SIG-M5 treated with dmso at 0.1 percent for 504 hours (cell line): Measurements from ENCODE around the gene DIPK1A.
"Not testable (repeated sequence)": the region's sequence is repeated elsewhere in the genome, so short reads cannot be mapped to it uniquely, and the experiment has no call there.

Source experiments
- DNase-seq: peaks from one replicate; lab custom pipeline; 2025; ENCODE audit not compliant: unreplicated experiment; lab: John Stamatoyannopoulos, UW

DIPK1A gene

DNA sequence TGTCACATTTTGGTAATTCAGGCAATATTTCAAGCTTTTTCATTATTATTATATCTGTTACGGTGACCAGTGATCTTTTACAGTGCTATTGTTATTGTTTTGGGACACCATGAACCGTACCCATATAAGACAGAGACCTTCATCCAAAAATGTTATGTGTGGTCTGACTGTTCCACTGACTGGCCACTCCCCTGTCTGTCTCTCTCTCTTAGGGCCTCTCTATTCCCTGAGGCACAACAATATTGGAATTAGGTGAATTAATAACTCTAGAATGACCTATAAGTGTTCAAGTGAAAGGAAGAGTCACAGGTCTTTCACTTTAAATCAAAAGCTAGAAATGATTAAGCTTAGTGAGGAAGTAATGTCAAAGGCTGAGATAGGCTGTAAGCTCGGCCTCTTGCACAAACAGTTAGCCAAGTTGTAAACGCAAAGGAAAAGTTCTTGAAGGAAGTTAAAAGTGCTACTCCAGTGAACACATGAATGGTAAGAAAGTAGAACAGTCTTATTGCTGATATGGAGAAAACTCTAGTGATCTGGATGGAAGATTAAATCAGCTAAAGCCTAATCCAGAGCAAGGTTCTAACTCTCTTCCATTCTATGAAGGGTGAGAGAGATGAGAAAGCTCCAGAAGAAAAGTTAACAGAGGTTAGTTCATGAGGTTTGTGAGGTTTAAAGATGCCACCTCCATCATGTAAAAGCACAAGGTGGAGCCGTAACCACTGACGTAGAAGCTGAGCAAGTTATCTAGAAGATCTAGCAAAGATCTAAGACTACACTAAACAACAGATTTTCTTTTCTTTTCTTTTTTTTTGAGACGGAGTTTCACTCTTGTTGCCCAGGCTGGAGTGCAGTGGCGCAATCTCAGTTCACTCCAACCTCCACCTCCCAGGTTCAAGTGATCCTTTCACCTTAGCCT lies 19.7 kb upstream of the DIPK1A start:
- peak; percentile 29 for DNase-seq

GRCh38 chr1:92975551-92976232 lies 14.4 kb upstream of the DIPK1A start:
- DNase-seq, result peak; percentile 60

DNA sequence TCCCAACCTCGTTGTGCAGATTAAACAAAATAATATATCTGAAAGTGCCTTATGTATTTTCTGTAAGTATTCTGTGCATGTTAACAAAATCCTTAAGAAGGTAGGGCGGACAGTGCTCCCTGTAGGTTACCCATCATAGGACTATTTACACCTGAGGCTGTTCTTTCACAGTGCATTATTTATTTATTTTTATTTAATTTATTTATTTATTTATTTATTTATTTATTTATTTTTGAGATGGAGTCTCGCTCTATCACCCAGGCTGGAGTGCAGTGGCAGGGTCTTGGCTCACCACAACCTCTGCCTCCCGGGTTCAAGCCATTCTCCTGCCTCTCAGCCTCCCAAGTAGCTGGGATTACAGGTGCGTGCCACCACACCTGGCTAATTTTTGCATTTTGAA lies 12.8 kb upstream of the DIPK1A start:
- DNase-seq, result not testable (repeated sequence)

DNA sequence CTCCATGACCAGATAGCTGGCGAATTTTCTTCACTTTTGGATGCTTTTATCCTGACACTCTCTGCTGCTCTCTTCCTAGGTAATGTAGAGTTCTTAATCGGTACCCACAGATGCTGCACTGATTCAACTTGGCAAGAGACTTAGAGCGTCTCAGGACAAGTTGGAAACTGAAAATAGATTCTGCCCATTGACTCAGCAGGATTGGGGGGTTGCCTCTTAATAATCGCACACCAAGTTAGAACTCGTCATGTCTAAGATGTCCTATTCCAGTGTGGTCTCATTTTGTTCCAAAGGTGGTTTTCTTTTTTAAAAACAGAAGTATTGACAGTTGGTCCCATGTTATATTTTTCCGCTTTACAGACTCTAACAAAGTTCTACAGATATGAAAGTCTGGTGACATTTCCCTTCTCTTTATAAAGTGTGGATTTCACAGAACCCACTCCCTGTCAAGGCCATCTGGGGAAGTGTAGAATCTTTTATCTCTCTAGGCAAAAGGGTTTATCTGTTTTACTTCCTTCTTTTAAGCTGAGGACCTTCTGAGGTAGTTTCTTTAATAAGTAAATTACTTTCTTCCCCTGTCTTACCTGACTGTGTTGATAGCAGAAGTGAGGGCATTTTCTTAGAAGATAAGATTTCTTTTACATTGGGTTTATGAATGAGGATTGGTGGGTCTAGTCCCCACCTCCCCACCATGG lies 12.1 kb upstream of the DIPK1A start:
- DNase-seq, result no peak

DNA sequence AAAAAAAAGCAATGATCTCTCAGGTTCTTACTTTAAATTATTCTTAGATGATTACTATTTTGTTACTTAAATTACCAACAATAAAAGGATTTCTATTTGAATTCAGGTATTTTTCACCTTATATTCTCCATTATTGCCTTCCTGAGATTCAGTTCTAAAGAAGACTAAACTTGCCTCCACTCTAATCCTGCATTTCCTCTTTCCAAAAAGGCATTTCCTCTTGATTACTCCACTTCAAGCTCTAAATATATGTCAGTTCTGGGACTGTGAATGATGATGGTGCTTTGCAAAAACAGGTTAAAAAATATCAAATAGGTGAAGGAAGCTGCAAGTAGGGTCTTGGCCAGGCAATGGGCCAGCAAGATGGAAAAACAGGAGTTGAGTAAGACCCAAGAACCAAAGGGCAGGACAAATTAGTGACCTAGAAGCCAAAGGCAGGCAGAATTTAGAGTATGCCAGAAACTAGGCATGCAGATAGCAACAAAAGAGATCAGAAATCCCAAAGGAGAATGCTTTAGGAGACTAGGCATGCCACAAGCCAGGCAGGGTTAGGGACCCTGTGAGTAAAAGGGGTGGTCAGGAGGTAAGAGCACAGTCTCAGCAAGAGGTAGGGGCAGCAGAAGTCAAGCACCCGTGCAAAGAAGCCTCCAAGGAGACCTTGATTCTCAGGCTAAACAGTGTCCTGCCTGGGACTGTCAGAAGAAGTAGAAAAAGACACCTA lies 11.3 kb upstream of the DIPK1A start:
- DNase-seq, result no peak

GRCh38 chr1:92971932-92972331 lies 10.7 kb upstream of the DIPK1A start:
- DNase-seq, result not testable (repeated sequence)

DNA sequence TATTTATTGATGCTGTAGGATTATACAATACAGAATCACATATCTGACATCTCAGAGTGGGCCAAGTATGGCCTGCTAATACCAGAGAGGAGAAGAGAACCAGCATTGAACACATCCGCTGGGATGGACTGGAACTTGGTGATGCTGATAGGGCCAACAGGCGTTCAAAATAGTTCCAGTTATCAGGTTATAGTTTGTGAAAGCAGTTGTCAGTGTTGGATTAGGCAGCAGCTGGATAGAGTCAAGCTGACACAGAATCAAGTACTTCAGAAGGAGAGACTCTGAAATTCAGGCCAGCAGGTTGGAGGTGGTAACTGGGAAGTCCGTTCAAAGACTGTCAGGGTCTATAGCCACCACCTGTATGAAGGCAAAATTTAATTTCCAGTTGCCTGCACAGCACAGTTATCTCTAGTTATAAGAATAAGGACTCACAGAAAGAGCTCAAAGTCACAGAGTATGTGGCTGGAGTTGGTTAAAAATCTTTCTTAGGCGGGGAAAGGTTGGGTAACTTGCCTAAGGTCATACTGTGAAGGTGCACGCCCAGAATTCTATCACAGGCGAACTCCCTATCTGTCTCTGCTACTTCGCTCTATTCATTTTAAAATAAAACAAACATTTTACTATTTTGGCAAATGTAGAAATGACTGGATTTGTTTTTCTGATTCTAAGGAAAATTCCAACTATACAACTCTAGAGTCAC lies 9.9 kb upstream of the DIPK1A start:
- DNase-seq, result no peak

- no peak for DNase-seq
Observed at GRCh38 chr1:92969517-92969916, 8.3 kb upstream of the DIPK1A start.

- DNase-seq, result peak; percentile 24
Observed at GRCh38 chr1:92968138-92969032, 7.1 kb upstream of the DIPK1A start.

- no peak for DNase-seq
Observed at GRCh38 chr1:92964998-92965397, 3.7 kb upstream of the DIPK1A start.

DNA sequence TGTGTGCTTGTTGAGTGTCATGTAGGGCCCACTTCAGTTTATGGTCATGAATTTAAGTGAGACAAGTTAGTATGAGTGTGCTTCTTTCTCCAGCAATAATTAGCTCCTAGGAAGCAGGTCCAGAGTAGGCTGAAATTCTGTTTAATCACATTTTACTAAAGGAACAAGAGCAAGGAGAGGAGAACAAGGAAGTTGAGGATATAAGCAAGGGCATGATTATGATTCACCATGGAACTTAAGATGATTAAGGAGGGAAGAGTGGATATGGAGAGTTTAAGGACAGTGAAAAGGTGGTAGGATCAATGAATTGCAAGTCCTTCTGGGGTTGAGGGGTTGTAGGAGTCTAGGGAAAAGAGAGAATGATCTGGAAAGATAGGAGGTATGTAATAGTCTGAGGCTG lies 3.1 kb upstream of the DIPK1A start:
- DNase-seq, result no peak

GRCh38 chr1:92961896-92962752 lies 862 bp upstream of the DIPK1A start:
- peak; percentile 7 for DNase-seq

- DNase-seq, result peak; percentile 73
Observed at GRCh38 chr1:92960395-92961130, 699 bp downstream of the DIPK1A start.

GRCh38 chr1:92958203-92958970 lies 2.9 kb downstream of the DIPK1A start:
- DNase-seq, result no peak

DNA sequence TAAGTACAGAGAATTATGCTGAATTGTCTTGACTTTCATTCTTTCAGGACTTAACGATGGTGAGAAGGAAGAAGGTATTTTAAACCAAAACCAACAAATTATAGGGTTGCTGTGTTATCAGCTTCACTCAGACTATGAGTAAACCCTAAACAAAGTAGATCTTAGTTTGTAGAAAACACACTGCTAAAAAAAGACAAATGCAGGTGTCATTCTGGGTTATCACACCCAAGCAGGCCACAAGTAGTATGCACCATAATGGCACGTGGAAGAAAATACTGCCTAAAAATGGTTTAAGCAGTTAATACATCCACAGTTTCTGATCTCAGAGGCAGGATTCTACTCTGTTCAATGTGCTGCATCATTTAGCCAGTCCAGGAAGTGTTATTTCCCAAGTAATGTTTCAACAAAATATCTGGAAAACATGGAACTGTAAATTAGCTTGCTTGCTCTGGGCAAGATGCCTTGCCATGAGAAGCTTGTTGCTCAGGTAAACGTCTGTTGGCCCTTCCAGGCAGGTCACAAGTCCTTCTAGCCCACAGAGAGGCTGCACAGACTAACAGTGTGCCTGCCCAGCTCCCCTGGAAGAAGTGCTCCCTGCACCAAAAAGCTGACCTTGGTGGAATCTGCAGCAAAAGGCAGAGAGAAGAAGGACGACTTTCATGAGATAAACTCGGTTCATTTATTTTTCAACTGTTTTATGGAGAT lies 4.1 kb downstream of the DIPK1A start:
- DNase-seq, result no peak

DNA sequence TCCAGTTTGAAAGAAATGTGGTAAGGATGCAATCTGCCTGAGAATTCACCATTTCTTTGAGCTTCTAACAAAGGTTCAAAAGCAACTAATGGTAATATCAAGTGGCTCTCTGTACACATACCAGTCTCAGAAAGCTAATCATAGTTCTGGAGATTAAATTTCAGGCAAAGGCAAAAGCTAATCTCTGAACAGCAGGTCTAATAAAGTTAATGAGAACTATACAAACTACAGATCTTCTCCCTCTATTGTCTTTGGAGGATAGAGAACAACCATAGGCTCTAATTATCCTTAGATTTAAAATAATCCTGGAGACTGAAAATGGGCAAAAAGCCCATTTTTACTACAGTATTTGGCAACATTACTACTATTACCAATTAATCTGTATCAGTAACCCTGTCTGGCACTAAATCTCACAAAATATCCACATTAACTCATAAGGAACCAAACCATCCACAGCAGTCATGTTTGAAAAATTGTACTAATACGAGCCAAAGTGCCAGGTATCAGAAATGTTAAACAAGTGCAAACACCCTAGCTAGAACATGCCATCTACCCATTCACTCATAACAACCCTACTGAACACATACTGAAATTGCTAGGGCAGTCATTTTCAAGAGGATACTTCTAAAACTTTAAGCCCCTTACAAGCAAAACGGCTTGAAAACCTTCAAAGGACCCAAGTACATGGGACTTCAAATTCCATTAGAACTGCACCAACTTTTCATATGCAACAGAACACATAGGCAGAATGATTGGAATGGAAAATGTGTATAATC lies 4.8 kb downstream of the DIPK1A start:
- DNase-seq, result no peak
